ENCODE data around the gene NUDT1. TPM values are rescaled to one million over a fixed set of nuclear protein-coding genes. Genes with fewer than 3 reads are reported as not detected.

Gene NUDT1
- total RNA-seq, 2 experiments from 2014 or later: 88.4 to 117 TPM

- no peak for DNase-seq (ENCODE audit: low spot score)
- H3K79me2 ChIP-seq (ENCODE audit: insufficient read depth, low read depth, low read length): no peaks in the 10 kb centered on the region
- ChIA-PET POLR2A (no interaction called here), CTCF (ENCODE audit: unreplicated experiment) (no interaction called here)
- intact Hi-C loops (cut with micrococcal nuclease; ENCODE audit: unreplicated experiment): loop anchor here (5.0 kb wide), 1 partner anchor 91 kb away; no protein-coding TSS in a partner anchor
- TF ChIP-seq CTCF (conservative IDR thresholded peaks at IDR 0.05; ENCODE audit: low read length): no peak
- no peak for TF ChIP-seq EZH2phosphoT487 (IDR thresholded peaks at IDR 0.05; ENCODE audit: borderline replicate concordance, low read depth, low read length)
- H2AFZ ChIP-seq (ENCODE audit: low read length): no peak overlapping the region
- no peak overlapping the region for H3K4me3 ChIP-seq (ENCODE audit: low read depth, low read length, poor library complexity, severe bottlenecking)
- H3K9me2 ChIP-seq (ENCODE audit: insufficient read depth, low read length): no peaks in the 10 kb centered on the region
- H3K9me3 ChIP-seq (ENCODE audit: low read length): peaks cover 6% of the 10 kb centered on the region
- BruUV-seq (replicated peaks): no TSS peak
- peaks cover 84% of the 10 kb centered on the region for H3K36me3 ChIP-seq (ENCODE audit: insufficient read depth, low read length)
- H4K20me1 ChIP-seq (ENCODE audit: insufficient read depth, low read length): no peaks in the 10 kb centered on the region
- no peak overlapping the region for H3K4me2 ChIP-seq (ENCODE audit: low read length)
- H3K27ac ChIP-seq (ENCODE audit: low read depth, low read length, poor library complexity, severe bottlenecking): no peak overlapping the region
- no peaks in the 10 kb centered on the region for H3K4me1 ChIP-seq (ENCODE audit: insufficient read depth, low read length, poor library complexity, severe bottlenecking)
These were observed 48.3 kb upstream of the NUDT1 start for GRCh38 chr7:2193575-2194305.

- DNase-seq (ENCODE audit: low spot score): no peak
- no peak for TF ChIP-seq EZH2phosphoT487 (IDR thresholded peaks at IDR 0.05; ENCODE audit: borderline replicate concordance, low read depth, low read length)
- no peak for TF ChIP-seq CTCF (conservative IDR thresholded peaks at IDR 0.05; ENCODE audit: low read length)
- Histone ChIP-seq H4K20me1 (ENCODE audit: insufficient read depth, low read length) (no peaks in the 10 kb centered on the region), H3K4me1 (ENCODE audit: insufficient read depth, low read length, poor library complexity, severe bottlenecking) (no peaks in the 10 kb centered on the region), H3K27ac (ENCODE audit: low read depth, low read length, poor library complexity, severe bottlenecking) (no peak overlapping the region), H3K9me2 (ENCODE audit: insufficient read depth, low read length) (no peaks in the 10 kb centered on the region), H3K4me2 (ENCODE audit: low read length) (no peak overlapping the region), H3K4me3 (ENCODE audit: low read depth, low read length, poor library complexity, severe bottlenecking) (no peak overlapping the region), H3K79me2 (ENCODE audit: insufficient read depth, low read depth, low read length) (no peaks in the 10 kb centered on the region), H3K36me3 (ENCODE audit: insufficient read depth, low read length) (peaks cover 84% of the 10 kb centered on the region), H2AFZ (ENCODE audit: low read length) (no peak overlapping the region), H3K9me3 (ENCODE audit: low read length) (peaks cover 6% of the 10 kb centered on the region)
- intact Hi-C loops (cut with micrococcal nuclease; ENCODE audit: unreplicated experiment): no loop called here
- POLR2A ChIA-PET: interaction anchor here (0.8 kb wide), 1 partner anchor 35 kb away, joined by 3 read pairs; no protein-coding TSS in a partner anchor
- no TSS peak for BruUV-seq (replicated peaks)
- CTCF ChIA-PET (ENCODE audit: unreplicated experiment): no interaction called here
These were observed 46.4 kb upstream of the NUDT1 start for GRCh38 chr7:2195400-2196246.
